ENCODE measurements around the gene RORC.

DNA sequence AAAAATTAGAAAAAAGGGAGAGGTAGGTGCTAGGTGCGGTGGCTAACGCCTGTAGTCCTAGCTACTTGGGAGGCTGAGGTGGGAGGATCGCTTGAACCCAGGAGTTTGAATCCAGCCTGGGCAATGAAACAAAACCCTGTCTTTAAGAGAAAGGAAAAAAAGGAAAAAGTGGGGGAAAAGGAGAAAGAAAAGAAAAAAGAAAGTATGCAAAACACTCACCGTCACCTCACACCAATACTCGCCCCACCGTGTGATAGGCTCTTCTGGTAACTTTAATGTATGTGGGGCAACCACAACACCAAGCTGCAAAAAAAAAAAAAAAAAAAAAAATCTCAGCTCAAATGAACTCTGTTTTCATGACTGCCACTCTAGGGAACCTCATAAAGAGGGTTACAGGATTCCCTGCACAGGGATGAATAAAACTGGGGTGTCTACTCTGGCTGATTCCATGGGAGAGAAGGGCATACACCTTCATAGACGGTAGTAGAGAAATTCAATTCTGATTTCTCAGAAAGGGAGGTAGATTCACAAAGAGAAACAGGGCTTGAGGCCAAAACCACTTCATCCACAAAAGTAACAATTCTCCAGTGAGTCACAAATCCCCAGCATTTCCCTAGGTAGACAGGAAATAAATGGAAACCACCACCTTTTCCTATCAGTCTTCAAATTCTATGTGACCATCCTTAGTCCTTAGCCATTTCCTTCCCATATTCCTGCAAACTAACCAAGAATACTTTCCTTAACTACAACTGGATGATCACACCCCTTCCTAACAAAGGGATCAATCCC lies 70.8 kb downstream of the RORC start:
- TF ChIP-seq, protein P1, sequence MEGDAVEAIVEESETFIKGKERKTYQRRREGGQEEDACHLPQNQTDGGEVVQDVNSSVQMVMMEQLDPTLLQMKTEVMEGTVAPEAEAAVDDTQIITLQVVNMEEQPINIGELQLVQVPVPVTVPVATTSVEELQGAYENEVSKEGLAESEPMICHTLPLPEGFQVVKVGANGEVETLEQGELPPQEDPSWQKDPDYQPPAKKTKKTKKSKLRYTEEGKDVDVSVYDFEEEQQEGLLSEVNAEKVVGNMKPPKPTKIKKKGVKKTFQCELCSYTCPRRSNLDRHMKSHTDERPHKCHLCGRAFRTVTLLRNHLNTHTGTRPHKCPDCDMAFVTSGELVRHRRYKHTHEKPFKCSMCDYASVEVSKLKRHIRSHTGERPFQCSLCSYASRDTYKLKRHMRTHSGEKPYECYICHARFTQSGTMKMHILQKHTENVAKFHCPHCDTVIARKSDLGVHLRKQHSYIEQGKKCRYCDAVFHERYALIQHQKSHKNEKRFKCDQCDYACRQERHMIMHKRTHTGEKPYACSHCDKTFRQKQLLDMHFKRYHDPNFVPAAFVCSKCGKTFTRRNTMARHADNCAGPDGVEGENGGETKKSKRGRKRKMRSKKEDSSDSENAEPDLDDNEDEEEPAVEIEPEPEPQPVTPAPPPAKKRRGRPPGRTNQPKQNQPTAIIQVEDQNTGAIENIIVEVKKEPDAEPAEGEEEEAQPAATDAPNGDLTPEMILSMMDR (IDR thresholded peaks at IDR 0.05), result no peak
- no peak for TF ChIP-seq POLR2A (IDR thresholded peaks at IDR 0.05)
- no peak for TF ChIP-seq EP300 (IDR thresholded peaks at IDR 0.05)
- no peak for TF ChIP-seq POLR2AphosphoS5 (IDR thresholded peaks at IDR 0.05)
